Hepatocyte (in vitro differentiated cells): ENCODE measurements around the gene OTOA. TPM values are rescaled to one million over a fixed set of nuclear protein-coding genes. Genes with fewer than 3 reads are reported as not detected.

Experiments used
- DNase-seq: peaks from one replicate; pipeline ENCODE4 v3.0.0-alpha.2; 2016; ENCODE audit warnings: low spot score
- H2AFZ ChIP-seq: fragments of 200-600 bp; sonication (generic); 2 replicates; pipeline ENCODE4 v1.6.0; 2016; ENCODE audit warnings: antibody characterized with exemption, mild to moderate bottlenecking
- H3K27ac ChIP-seq: fragments of 200-600 bp; sonication (generic); 2 replicates; pipeline ENCODE4 v1.5.1; 2016; ENCODE audit warnings: mild to moderate bottlenecking
- H3K27me3 ChIP-seq: fragments of 200-600 bp; sonication (generic); 2 replicates; pipeline ENCODE4 v1.6.1; 2016
- H3K36me3 ChIP-seq: fragments of 200-600 bp; sonication (generic); replicated peaks from 2 replicates; pipeline ENCODE4 v1.5.1; 2016; ENCODE audit warnings: low read depth; ENCODE audit not compliant: insufficient read depth
- H3K4me1 ChIP-seq: fragments of 200-600 bp; sonication (generic); 2 replicates; pipeline ENCODE4 v1.5.1; 2016; ENCODE audit warnings: mild to moderate bottlenecking, moderate library complexity; ENCODE audit not compliant: insufficient read depth
- H3K4me2 ChIP-seq: fragments of 200-600 bp; sonication (generic); 2 replicates; pipeline ENCODE4 v1.6.0; 2016
- H3K4me3 ChIP-seq: fragments of 200-600 bp; sonication (generic); 2 replicates; pipeline ENCODE4 v1.5.1; 2016; ENCODE audit warnings: mild to moderate bottlenecking
- H3K79me2 ChIP-seq: fragments of 200-600 bp; sonication (generic); 2 replicates; pipeline ENCODE4 v1.6.0; 2017; ENCODE audit warnings: mild to moderate bottlenecking
- H3K9me2 ChIP-seq: fragments of 200-600 bp; sonication (generic); replicated peaks from 2 replicates; pipeline ENCODE4 v1.6.0; 2017; ENCODE audit warnings: mild to moderate bottlenecking; ENCODE audit not compliant: insufficient read depth
- H3K9me3 ChIP-seq: fragments of 200-600 bp; sonication (generic); 2 replicates; pipeline ENCODE4 v1.5.1; 2016; ENCODE audit warnings: low read depth, mild to moderate bottlenecking
- H4K20me1 ChIP-seq: fragments of 200-600 bp; sonication (generic); 2 replicates; pipeline ENCODE4 v1.6.0; 2016; ENCODE audit warnings: mild to moderate bottlenecking; ENCODE audit not compliant: insufficient read depth, poor library complexity, severe bottlenecking
- CTCF ChIP-seq: fragments of 200-600 bp; sonication (generic); IDR thresholded peaks from 2 replicates; pipeline ENCODE4 v1.5.1; 2016; ENCODE audit warnings: antibody characterized with exemption, mild to moderate bottlenecking; ENCODE audit not compliant: poor library complexity
- EZH2 ChIP-seq: fragments of 200-600 bp; sonication (generic); IDR thresholded peaks from 2 replicates; pipeline ENCODE4 v1.6.1; 2016; ENCODE audit warnings: antibody characterized with exemption, mild to moderate bottlenecking, borderline replicate concordance
- EZH2phosphoT487 ChIP-seq: fragments of 200-600 bp; sonication (generic); IDR thresholded peaks from one replicate; pipeline ENCODE4 v1.6.1; 2018; ENCODE audit warnings: antibody characterized with exemption, mild to moderate bottlenecking, low read depth, moderate library complexity; ENCODE audit not compliant: unreplicated experiment, severe bottlenecking
- WGBS: methylation state at CpG from one replicate; pipeline ENCODE4 v1.1.6; 2016; ENCODE audit warnings: low lambda C conversion rate; ENCODE audit errors: missing lambda C conversion rate; 5-methylcytosine and 5-hydroxymethylcytosine counted together
- polyA plus RNA-seq: library from polyadenylated mRNA; unstranded; fragments of >200 nt; fragmentation: Nextera tagmentation; extraction: Ambion mirVana; gene quantifications from 2 replicates; pipeline ENCODE4 v1.2.1, GENCODE V29; 2016
- total RNA-seq: library from RNA; depleted of rRNA; stranded (reverse); fragments of >200 nt; gene quantifications from 2 replicates; pipeline ENCODE4 v1.2.3, GENCODE V29; 2014

OTOA gene
- total and polyA plus RNA-seq, 2 experiments from 2014 or later: 0.07 TPM; not detected in 1

GRCh38 chr16:21639493-21639892 lies 24.3 kb upstream of the OTOA start:
- no peak for TF ChIP-seq EZH2
- no peak for TF ChIP-seq CTCF
- TF ChIP-seq EZH2phosphoT487: no peak
- Histone ChIP-seq H3K36me3 (no peaks in the 10 kb centered on the region), H3K27me3 (no peaks in the 10 kb centered on the region), H3K9me2 (no peaks in the 10 kb centered on the region), H3K79me2 (peaks cover 14% of the 10 kb centered on the region), H2AFZ (no peak overlapping the region), H3K4me3 (no peak overlapping the region), H3K4me1 (peaks cover 3% of the 10 kb centered on the region), H4K20me1 (no peaks in the 10 kb centered on the region), H3K27ac (no peak overlapping the region), H3K9me3 (no peaks in the 10 kb centered on the region), H3K4me2 (no peak overlapping the region)
- WGBS: 97% methylated on average over 2 of the region's 2 CpGs
- no peak for DNase-seq

GRCh38 chr16:21641916-21642315 lies 21.9 kb upstream of the OTOA start:
- peaks cover 3% of the 10 kb centered on the region for H3K4me1 ChIP-seq
- H3K27ac ChIP-seq: no peak overlapping the region
- no peaks in the 10 kb centered on the region for H3K9me2 ChIP-seq
- H3K9me3 ChIP-seq: no peaks in the 10 kb centered on the region
- no peaks in the 10 kb centered on the region for H3K27me3 ChIP-seq
- peaks cover 22% of the 10 kb centered on the region for H3K79me2 ChIP-seq
- no peak for TF ChIP-seq EZH2
- TF ChIP-seq CTCF: no peak
- no peak for TF ChIP-seq EZH2phosphoT487
- no peak overlapping the region for H3K4me2 ChIP-seq
- H2AFZ ChIP-seq: no peak overlapping the region
- 88% methylated on average over 6 of the region's 6 CpGs for WGBS
- DNase-seq: no peak
- no peak overlapping the region for H3K4me3 ChIP-seq
- H3K36me3 ChIP-seq: no peaks in the 10 kb centered on the region
- no peaks in the 10 kb centered on the region for H4K20me1 ChIP-seq

- WGBS: 77% methylated on average over 7 of the region's 7 CpGs
- H3K27ac ChIP-seq: no peak overlapping the region
- H3K4me3 ChIP-seq: no peak overlapping the region
- H3K27me3 ChIP-seq: no peaks in the 10 kb centered on the region
- DNase-seq: no peak
- TF ChIP-seq EZH2 (no peak), EZH2phosphoT487 (no peak), CTCF (no peak)
- H2AFZ ChIP-seq: no peak overlapping the region
- no peaks in the 10 kb centered on the region for H3K9me2 ChIP-seq
- peaks cover 3% of the 10 kb centered on the region for H3K4me1 ChIP-seq
- H3K79me2 ChIP-seq: peaks cover 25% of the 10 kb centered on the region
- H3K4me2 ChIP-seq: no peak overlapping the region
- H3K36me3 ChIP-seq: no peaks in the 10 kb centered on the region
- no peaks in the 10 kb centered on the region for H3K9me3 ChIP-seq
- H4K20me1 ChIP-seq: no peaks in the 10 kb centered on the region
Observed at GRCh38 chr16:21642861-21643260, 20.9 kb upstream of the OTOA start.

GRCh38 chr16:21643785-21644184 lies 20.0 kb upstream of the OTOA start:
- Histone ChIP-seq H3K4me1 (peaks cover 3% of the 10 kb centered on the region), H3K9me3 (no peaks in the 10 kb centered on the region), H3K9me2 (no peaks in the 10 kb centered on the region), H3K4me2 (no peak overlapping the region), H3K27ac (no peak overlapping the region), H3K4me3 (no peak overlapping the region), H3K79me2 (peaks cover 31% of the 10 kb centered on the region), H3K36me3 (no peaks in the 10 kb centered on the region), H2AFZ (no peak overlapping the region), H3K27me3 (no peaks in the 10 kb centered on the region), H4K20me1 (no peaks in the 10 kb centered on the region)
- DNase-seq: no peak
- TF ChIP-seq EZH2phosphoT487 (no peak), EZH2 (no peak), CTCF (no peak)
- 97% methylated on average over 3 of the region's 3 CpGs for WGBS
